Stimulated activated CD8-positive, alpha-beta memory T cell treated with anti-CD3 and anti-CD28 coated beads, Interleukin-4, amount 100 ng/mL, for 48 hours (primary cell): ENCODE measurements around the gene CYB561A3.

Experiments used
- DNase-seq: peaks from one replicate; pipeline ENCODE4 v3.0.0-alpha.2; 2020

CYB561A3 gene

GRCh38 chr11:61342207-61342803, 19.4 kb downstream of the CYB561A3 start:
- no peak for DNase-seq

- no peak for DNase-seq
Measured at GRCh38 chr11:61341706-61342105, 20.0 kb downstream of the CYB561A3 start.

- no peak for DNase-seq
Measured at GRCh38 chr11:61340979-61341378, 20.7 kb downstream of the CYB561A3 start.

DNA sequence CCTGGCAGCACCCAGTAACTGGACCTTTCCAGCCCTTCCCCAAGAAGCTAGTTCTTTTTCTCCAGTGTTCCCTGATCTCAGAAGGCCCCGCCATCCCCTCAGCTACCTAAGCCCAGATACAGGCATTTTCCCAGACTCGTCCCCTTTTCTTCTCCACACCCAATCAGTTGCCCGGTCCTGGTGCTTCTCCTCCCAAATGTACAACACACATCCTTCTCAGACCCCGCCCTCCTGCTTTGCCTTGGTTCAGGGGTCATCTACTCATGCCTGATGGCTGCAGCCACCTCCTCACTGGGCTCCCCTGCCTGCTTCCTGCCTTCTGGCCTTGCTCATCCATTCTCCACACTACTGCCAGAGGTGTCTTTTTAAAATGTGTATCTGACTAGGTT, 22.2 kb downstream of the CYB561A3 start:
- no peak for DNase-seq

DNA sequence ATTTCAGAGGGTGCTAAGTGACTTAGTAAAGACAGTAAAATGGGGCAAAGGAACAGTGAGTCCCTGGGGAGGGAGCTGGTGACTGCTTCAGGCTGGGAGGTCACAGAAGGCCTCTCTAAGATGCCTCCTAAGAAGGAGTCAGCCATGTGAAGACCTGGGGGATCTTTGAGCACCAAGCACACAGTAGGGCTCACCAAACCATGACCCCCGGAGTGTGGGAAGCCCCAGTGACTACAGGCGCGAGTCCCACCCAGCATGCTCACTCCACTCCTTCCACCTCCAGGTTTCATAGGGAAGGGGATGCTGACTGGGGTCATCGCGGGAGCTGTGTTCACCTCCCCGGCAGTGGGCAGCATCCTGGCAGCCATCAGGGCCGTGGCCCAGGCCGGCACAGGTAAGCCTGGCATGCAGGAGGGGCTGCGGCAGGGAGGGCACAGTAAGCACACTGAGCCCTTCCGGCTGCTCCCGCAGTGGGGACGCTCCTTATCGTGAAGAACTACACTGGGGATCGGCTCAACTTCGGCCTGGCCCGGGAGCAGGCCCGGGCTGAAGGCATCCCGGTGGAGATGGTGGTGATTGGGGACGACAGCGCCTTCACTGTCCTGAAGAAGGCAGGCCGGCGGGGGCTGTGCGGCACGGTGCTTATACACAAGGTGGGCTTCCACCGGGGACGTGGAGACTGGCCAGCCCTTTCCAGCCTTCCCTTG, 22.7 kb downstream of the CYB561A3 start:
- no peak for DNase-seq

- no peak for DNase-seq
Measured at GRCh38 chr11:61337706-61338470, 23.8 kb downstream of the CYB561A3 start.

DNA sequence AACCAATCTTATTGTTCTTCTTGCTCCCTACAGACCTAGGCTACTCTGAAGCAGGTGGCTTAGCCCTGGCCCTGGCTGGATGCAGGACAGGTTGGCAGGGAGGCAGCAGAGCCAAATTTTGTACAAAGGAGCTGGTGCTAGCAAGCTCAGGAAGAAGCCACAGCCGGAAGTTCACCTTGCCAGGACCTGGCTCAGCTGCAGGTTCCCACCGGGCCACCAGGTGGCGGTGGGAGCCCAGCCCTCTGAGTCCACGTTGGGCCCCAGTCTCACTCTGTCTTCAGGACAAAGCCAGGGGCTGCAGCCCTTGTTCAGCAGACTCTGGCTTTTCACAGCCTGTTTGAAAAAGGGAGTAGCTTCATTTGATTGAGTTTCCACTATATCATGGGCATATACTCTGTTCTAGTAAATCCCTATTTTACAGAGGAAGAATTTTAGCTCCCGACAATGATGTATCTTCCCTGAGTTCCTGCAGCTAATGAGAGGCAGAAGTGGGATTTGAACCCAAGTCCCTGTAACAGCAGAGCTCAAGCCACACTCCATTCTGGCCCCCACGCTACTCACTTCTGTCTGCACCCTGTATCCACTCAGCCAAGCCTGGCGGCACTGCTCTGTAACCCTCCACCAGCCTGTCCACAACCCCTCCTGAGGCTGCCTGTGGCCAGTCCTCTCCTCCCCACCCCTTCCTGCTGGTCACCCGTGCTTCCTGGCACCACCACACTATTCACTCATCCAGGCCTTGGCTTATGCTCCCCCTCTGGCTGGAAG, 25.3 kb downstream of the CYB561A3 start:
- peak; percentile 86 for DNase-seq

DNA sequence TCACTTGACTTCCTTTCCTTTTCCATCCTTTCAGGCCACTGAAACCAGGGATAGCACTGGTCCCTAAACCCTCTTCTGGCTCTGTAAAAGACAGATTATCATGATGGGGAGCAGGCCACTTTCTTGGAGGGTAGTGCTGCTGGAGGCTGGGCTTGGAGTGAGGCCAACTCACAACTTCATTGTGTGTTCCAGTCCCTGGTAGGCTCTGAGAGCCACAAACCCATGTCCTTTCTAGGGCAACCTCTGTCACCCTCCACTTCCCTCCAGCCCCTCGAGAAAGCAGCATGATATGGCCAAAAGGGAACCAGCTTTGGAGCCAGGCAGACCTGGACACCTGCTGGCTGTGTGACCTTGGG, 26.3 kb downstream of the CYB561A3 start:
- DNase-seq, result no peak

- peak; percentile 32 for DNase-seq
Measured at GRCh38 chr11:61334434-61335354, 27.0 kb downstream of the CYB561A3 start.

DNA sequence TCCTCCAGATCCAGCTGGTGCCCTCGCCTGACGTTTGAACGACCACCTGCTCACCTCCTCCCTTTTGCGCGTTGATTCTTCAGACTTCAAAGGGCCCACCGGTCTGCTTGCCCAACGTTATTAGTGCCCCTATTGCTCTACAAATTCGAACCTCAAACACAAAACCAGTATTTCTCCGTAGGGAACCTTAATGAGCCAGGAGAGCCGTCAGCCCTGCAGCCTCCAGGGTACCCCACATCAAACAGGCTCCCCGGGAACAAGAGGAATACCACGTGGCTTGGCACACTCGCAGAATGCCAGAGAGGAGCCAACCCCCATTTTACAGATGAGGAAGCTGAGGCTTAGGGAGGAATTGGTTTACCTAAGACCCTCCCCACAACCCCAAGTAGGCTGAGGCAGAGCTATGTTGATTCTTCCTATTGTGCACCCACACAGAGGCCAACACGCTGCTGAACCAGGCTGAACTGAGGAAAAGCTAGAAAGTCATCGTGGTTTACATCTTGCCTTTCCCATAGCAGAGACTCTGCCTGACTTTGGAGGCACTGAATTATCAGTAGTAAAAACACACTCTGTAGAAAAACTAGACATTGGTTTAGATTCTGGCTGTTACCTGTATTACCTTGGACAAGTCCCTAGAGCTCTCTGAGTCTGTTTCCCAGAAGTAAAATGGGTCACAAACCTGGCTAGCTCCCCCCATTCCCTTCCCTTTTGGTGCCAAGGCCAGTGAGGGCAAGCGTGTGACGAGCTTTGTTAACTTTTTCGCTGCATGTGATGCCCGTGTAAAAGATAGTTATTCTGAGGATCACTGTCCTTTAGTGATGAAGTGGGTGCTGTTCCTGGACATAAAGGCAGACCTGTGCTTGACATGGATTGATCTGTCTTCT, 27.9 kb downstream of the CYB561A3 start:
- DNase-seq, result peak; percentile 47

DNA sequence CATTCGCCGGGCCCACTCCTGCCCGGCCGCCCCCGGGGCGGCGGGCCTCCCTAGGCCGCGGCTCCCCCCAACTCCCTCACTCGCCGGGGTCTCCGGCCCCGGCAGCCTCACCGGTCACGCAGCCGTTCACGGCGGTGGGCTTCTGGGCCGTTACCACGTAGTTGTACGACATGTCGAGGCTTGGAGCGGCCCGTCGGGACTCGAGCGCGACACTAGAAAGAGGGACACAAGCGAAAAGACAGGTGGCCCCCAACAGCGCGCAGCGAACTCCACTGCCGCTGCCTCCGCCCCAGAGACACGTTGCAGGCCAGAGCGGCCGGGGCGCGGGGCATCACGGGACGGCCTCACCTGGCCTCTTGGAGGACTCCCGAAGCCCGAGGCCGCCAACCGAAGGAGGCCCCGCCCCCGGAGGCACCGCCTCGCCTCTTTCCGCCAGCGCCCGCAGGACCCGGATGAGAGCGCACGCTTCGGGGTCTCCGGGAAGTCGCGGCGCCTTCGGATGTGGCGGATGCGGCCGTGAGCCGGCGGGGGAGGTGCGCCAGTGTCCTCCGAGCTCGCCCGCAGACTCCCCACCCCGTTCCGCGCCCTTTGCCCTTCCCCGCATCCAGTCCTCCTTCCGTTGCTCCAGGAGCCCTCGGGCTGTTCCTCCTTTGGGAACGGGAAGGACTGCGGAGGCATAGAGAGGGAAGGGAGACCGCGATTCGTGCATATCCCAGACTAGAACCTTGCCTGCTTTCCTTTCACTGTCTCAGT, 28.7 kb downstream of the CYB561A3 start, which contains the start of the genes DDB1 and TKFC:
Gene DDB1, minus strand, starts transcription at position 309 of the 753 bp plus-strand sequence. Its CDS starts 137 bp downstream, at position 172.
Gene TKFC, plus strand, starts transcription at position 432 of the 753 bp plus-strand sequence. CDS start 1,501 bp downstream, outside the sequence.
- DNase-seq, result peak; percentile 98

DNA sequence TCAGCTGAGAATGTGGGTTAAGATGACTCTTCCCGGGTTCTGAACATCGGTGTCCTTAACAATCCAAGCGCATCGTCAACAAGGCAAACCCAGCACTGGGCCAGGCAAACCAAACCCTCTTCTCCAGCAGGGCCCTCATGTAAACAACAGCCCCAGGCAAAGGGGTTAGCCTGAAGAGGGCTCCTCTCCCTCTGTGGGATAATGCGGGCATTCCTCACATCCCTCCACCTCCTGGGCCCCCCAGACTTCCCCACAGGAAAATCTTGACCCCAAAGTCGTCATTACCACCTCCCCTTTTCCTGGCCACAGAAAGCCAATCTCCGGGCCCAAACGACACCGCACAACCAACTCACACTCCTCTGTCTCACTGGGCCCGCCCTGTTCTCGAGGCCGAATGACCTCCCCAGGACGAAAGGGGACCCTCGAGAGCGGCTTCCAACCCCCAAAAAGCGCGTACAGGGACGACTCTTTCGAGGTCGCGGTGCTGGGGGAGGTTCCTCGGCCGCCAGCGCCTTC, 29.3 kb downstream of the CYB561A3 start:
- DNase-seq, result peak; percentile 35

GRCh38 chr11:61331651-61332050, 30.0 kb downstream of the CYB561A3 start:
- no peak for DNase-seq

DNA sequence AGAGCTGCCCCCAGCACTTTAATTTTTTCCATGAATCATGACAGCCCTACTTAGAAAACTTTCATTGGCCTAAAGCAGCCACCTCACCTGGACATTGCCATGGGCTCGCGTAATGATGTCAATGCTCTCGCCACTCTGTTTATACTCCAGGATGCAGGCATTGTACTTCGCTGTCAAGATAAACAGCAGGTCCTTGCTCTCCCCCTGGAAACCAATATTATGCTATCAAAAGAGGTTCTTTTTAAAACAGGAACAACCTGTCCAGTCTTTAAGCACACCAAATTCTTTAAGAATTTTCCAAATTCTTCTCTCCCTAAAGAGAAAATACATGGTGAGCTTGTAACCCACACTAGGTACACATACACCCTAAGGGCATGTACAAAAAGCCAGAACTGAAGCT, 31.8 kb downstream of the CYB561A3 start:
- DNase-seq, result no peak

DNA sequence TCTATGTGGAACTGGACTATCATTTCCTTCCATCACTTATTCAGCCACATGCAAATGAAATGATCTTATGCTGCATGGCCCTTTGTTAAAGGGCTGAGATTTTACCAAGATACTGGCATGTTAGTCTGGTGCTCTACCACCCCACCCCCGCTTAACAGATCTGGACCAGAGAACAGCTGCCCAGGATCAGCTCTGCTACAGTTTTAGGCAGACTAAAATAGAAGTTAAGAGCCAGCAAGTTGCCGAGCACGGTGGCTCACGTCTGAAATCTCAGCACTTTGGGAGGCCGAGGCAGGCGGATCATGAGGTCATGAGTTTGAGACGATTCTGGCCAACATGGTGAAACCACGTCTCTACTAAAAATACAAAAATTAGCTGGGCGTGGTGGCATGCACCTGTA, 33.3 kb downstream of the CYB561A3 start:
- DNase-seq, result no peak

DNA sequence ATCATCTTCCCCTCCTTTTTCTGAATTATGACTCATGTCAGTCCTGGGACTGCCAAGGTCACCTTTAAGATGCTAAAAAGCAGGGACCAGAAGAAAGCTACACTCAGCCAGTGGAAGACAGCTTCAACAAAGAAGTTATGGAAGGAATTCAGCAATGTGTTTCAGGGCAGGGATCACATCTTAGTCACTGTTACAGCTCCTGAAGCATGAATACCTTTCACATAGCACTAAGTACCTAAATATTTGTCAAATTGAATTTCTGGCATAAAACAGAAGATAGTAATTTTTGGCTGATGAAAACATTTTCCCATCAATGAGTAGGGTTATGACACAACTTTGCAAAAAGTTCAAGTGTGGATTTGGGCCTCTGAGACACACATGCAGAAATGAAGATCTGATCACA, 34.0 kb downstream of the CYB561A3 start:
- DNase-seq, result no peak

GRCh38 chr11:61325649-61326414, 35.9 kb downstream of the CYB561A3 start:
- no peak for DNase-seq

DNA sequence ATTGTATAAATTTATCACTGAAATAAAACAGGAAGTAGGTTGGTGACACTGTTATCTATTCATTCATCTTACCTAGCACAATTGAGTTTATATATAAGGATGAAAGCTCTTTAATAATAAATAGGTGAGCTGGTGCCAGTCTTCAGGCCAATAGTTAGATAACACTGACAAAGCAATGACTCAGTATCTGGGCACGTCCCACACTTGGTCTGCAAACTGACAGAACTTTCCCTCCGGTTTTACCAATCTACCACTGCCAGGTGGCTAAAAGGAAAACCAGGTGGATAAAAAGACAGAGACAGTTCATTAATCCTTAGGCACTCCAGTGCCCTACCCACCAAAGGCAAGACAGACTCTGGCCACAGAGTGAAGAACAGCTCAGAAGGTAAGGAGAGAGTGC, 46.4 kb downstream of the CYB561A3 start:
- DNase-seq, result no peak

- no peak for DNase-seq
Measured at GRCh38 chr11:61310749-61311148, 50.9 kb downstream of the CYB561A3 start.
